Adipocyte (in vitro differentiated cells): ENCODE data around the gene SNX19.

Experiments used
- DNase-seq: peaks from one replicate; pipeline ENCODE4 v3.0.0-alpha.2; 2015; ENCODE audit warnings: low read depth
- H3K27me3 ChIP-seq: replicated peaks from 2 replicates; pipeline ENCODE4 v1.7.0; 2013; ENCODE audit warnings: mild to moderate bottlenecking, low read length, moderate library complexity; ENCODE audit not compliant: control insufficient read depth, insufficient read depth
- H3K36me3 ChIP-seq: 2 replicates; pipeline ENCODE4 v1.7.0; 2013; ENCODE audit warnings: low read length, mild to moderate bottlenecking, moderate library complexity; ENCODE audit not compliant: control insufficient read depth, insufficient read depth, severe bottlenecking
- H3K4me1 ChIP-seq: 2 replicates; pipeline ENCODE4 v1.7.0; 2013; ENCODE audit warnings: mild to moderate bottlenecking, low read length, moderate library complexity; ENCODE audit not compliant: control insufficient read depth, insufficient read depth
- H3K4me3 ChIP-seq: 2 replicates; pipeline ENCODE4 v1.7.0; 2013; ENCODE audit warnings: mild to moderate bottlenecking, low read length, moderate library complexity
- H3K9ac ChIP-seq: 2 replicates; pipeline ENCODE4 v1.7.0; 2013; ENCODE audit warnings: mild to moderate bottlenecking, low read length, moderate library complexity
- H3K9me3 ChIP-seq: 2 replicates; pipeline ENCODE4 v1.7.0; 2013; ENCODE audit warnings: mild to moderate bottlenecking, low read length, moderate library complexity; ENCODE audit not compliant: control insufficient read depth

Gene SNX19

DNA sequence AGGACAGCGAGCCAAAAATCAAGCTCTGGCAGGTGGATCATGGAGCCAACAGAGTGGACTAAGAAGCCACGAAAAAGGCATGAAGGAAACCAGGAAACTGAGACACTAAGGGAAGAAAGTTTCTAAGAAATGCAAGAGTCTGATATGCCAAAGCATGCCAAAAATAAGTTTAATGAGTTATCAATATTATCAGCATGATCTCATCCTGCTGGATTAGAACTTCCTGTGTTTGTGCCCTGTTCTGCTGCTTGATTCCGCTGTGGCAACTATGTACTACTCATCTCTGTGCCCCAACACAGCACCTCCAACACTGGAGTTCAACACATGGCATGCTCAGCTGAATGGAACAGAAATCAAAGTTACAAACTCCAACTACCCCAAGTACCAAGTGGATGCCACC, 10.8 kb downstream of the SNX19 start:
- no peak overlapping the region for H3K9ac ChIP-seq

GRCh38 chr11:130904380-130904779, 11.9 kb downstream of the SNX19 start:
- peak; percentile 52 for DNase-seq
- Histone ChIP-seq H3K36me3 (peaks cover 92% of the 10 kb centered on the region), H3K9me3 (peaks cover 3% of the 10 kb centered on the region), H3K9ac (no peak overlapping the region), H3K4me3 (no peak overlapping the region), H3K27me3 (no peaks in the 10 kb centered on the region), H3K4me1 (peaks cover 19% of the 10 kb centered on the region)

More for the DNA sequence above, 10.8 kb downstream of the SNX19 start:
- Histone ChIP-seq H3K4me1 (peaks cover 25% of the 10 kb centered on the region), H3K27me3 (no peaks in the 10 kb centered on the region), H3K9me3 (peaks cover 3% of the 10 kb centered on the region), H3K36me3 (peaks cover 85% of the 10 kb centered on the region), H3K4me3 (no peak overlapping the region)
- no peak for DNase-seq

GRCh38 chr11:130902380-130902779, 13.9 kb downstream of the SNX19 start:
- no peak overlapping the region for H3K4me3 ChIP-seq
- H3K36me3 ChIP-seq = peaks cover 93% of the 10 kb centered on the region

DNA sequence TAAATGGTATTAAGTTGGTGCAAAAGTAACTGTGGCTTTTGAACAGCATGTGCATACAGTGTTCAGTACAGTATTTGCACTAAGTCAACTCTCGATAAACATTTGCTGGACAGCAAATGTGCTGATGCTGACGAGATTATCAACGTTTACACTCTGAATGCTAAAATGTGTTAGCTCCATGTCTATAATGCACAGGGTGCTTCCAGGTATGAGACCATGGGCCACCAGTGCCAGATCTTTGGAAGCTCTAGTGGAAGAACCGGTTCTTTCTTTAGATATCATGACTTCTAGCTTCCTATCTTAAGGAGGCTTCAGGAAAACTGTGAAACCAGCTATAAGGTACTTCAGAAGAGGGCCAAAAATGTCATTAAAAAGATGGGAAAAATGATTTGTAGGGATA, 17.2 kb downstream of the SNX19 start:
- Histone ChIP-seq H3K36me3 (peaks cover 89% of the 10 kb centered on the region), H3K4me3 (no peak overlapping the region)

More at GRCh38 chr11:130902380-130902779, 13.9 kb downstream of the SNX19 start:
- Histone ChIP-seq H3K4me1 (peaks cover 16% of the 10 kb centered on the region), H3K9ac (no peak overlapping the region), H3K9me3 (peaks cover 3% of the 10 kb centered on the region), H3K27me3 (no peaks in the 10 kb centered on the region)
- no peak for DNase-seq

DNA sequence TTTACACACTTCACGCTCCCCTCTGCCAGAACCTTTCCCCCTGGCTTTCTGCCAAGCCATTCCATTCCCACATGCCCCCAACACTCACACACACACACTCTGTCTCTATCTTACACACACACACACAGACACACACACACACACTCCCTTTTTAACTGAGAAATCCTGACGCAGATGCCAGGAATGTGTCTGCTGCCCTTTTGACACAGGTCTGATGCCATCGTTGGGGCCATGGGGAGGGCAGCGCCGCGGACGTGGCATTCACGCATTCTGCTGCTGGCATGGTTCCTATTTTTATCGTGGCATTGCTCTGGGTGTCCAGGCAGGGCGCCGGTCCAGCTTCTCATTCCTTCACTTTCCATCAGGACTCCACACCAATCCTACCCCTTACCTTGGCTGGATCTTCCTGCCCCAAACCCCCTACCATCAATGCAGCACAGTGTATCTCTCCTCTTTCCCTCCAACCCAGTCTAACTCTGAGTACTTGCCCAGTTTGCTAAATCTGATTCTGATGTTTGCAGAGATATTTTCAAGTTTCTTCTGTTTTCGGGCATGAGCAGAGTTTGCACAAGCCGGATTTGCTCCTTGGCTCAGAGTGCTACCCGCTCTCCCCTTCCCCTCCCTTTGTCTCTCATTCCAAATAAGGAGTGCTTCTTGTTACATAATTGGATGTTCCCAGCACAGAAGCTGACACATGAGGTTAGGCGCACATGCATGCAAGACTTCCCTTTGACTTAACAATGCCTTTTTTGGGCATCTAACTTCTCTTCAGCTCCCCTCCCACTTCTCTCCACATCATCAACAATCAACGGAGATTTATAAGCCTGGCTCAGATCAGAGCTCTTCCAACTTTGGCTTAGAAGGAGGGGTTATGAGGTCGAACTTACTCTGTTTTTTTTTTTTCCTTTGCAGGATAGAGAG, 18.8 kb downstream of the SNX19 start:
- no peaks in the 10 kb centered on the region for H3K9me3 ChIP-seq
- H3K4me3 ChIP-seq = peak overlapping the region; percentile 53
- peak overlapping the region; percentile 57 for H3K9ac ChIP-seq
- DNase-seq = no peak
- peaks cover 29% of the 10 kb centered on the region for H3K4me1 ChIP-seq
- H3K36me3 ChIP-seq = peaks cover 89% of the 10 kb centered on the region
- no peaks in the 10 kb centered on the region for H3K27me3 ChIP-seq

More for the DNA sequence above, 17.2 kb downstream of the SNX19 start:
- no peak for DNase-seq
- no peak overlapping the region for H3K9ac ChIP-seq
- no peaks in the 10 kb centered on the region for H3K27me3 ChIP-seq
- peaks cover 3% of the 10 kb centered on the region for H3K9me3 ChIP-seq
- peaks cover 28% of the 10 kb centered on the region for H3K4me1 ChIP-seq

DNA sequence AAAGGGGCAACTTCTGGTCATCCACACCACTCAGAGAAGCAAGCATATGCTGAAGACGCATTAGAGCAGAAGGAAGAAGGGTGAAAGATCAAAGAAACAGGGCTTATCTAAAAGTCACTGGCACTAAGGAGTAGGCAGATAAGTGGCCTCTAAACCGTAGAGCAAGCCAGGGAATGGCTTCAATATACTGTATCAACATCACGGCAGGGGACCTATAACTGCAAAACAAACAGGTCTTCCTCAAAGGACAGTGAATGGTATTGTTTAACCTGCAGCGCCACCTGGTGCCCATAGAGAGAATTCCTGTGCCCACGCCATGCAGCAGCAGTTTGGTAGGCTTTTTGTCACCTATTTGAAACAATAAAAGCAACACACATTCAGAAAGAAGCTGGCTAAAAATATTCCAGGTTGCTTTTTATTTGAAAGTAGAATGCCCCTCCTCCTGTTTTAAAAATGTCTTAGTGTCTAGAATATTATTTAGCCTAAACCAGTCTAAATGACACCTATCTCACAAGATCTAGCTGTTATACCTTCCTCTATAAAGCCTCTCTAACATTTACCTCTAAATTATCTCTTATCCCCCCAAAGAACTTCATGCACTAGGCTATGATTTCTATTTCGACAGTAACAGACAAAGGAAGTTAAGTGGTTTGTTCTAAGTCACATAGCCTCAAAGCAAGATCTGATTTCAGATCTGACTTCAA, 21.8 kb downstream of the SNX19 start:
- Histone ChIP-seq H3K36me3 (peaks cover 81% of the 10 kb centered on the region), H3K4me1 (peaks cover 39% of the 10 kb centered on the region), H3K9me3 (no peaks in the 10 kb centered on the region), H3K9ac (no peak overlapping the region), H3K4me3 (no peak overlapping the region), H3K27me3 (no peaks in the 10 kb centered on the region)
- DNase-seq = peak; percentile 87

GRCh38 chr11:130892861-130893260, 23.4 kb downstream of the SNX19 start:
- Histone ChIP-seq H3K9ac (no peak overlapping the region), H3K36me3 (peaks cover 84% of the 10 kb centered on the region), H3K9me3 (no peaks in the 10 kb centered on the region), H3K4me1 (peaks cover 32% of the 10 kb centered on the region), H3K27me3 (no peaks in the 10 kb centered on the region), H3K4me3 (no peak overlapping the region)
- no peak for DNase-seq

- Histone ChIP-seq H3K9me3 (no peaks in the 10 kb centered on the region), H3K4me3 (no peak overlapping the region), H3K36me3 (peaks cover 90% of the 10 kb centered on the region), H3K4me1 (peaks cover 21% of the 10 kb centered on the region), H3K27me3 (no peaks in the 10 kb centered on the region), H3K9ac (no peak overlapping the region)
- DNase-seq = no peak
Measured at GRCh38 chr11:130891326-130891725, 25.0 kb downstream of the SNX19 start.

DNA sequence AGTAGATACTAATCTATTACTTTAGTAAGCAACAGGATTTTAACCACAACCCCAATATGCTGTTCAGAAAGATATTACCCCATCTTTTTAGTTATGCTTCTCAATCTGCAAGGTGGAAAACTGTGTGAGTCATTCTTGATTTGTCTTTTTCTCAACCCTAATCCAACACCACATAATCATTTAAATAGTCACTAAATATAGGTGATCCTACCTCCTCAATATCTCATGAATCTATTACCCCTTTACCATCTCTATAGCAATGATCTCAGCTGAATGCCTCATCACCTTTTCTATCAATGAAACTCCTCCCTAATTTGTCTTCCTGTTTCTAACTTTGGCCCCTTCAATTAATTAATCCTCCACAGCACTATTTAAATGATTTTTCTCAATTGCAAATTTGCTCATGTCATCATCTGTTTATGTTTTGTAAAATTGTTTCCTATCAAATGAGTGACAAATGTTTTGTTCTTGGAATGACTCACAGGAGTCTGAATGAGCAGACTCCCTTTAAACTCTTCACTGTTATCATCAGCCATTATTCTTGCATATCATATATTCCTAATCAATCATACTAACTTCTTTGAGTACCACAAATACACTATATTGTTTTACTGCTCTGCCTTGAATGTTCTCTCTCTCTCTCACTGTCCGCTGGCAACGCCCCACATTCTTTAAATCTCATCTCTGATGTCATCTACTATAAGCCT, 26.1 kb downstream of the SNX19 start:
- no peaks in the 10 kb centered on the region for H3K9me3 ChIP-seq
- no peak overlapping the region for H3K9ac ChIP-seq
- H3K4me3 ChIP-seq = no peak overlapping the region
- H3K27me3 ChIP-seq = no peaks in the 10 kb centered on the region
- H3K4me1 ChIP-seq = peaks cover 25% of the 10 kb centered on the region
- H3K36me3 ChIP-seq = peaks cover 89% of the 10 kb centered on the region
- DNase-seq = no peak

- Histone ChIP-seq H3K36me3 (peaks cover 86% of the 10 kb centered on the region), H3K9me3 (no peaks in the 10 kb centered on the region), H3K4me1 (peaks cover 20% of the 10 kb centered on the region), H3K27me3 (no peaks in the 10 kb centered on the region), H3K4me3 (no peak overlapping the region), H3K9ac (no peak overlapping the region)
- no peak for DNase-seq
Measured at GRCh38 chr11:130888790-130889189, 27.5 kb downstream of the SNX19 start.

GRCh38 chr11:130886704-130887103, 29.6 kb downstream of the SNX19 start:
- Histone ChIP-seq H3K27me3 (no peaks in the 10 kb centered on the region), H3K4me1 (peaks cover 24% of the 10 kb centered on the region), H3K4me3 (no peak overlapping the region), H3K9ac (no peak overlapping the region), H3K9me3 (no peaks in the 10 kb centered on the region), H3K36me3 (peaks cover 90% of the 10 kb centered on the region)
- no peak for DNase-seq
